Measurements from ENCODE around the gene DCT.

DNA sequence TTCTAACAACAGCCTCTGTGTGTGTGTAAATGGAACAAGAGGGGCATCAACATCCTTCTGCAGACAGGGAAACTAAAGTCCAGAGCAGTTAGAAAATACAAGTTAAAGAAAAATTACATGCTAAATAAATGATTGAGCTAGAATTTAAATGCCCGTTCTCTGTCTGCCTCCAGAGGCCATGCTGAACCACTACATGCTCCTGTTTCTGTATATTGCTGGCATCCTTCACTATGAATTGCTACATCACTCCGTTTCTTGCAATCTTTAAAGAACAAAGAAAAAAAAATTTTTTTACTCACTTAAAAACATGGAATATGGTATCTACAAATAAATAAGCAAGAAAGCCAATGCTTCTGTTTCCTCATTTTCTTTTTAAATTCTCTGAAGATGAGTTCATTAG lies 47.9 kb downstream of the DCT start:
- TF ChIP-seq, protein P1, sequence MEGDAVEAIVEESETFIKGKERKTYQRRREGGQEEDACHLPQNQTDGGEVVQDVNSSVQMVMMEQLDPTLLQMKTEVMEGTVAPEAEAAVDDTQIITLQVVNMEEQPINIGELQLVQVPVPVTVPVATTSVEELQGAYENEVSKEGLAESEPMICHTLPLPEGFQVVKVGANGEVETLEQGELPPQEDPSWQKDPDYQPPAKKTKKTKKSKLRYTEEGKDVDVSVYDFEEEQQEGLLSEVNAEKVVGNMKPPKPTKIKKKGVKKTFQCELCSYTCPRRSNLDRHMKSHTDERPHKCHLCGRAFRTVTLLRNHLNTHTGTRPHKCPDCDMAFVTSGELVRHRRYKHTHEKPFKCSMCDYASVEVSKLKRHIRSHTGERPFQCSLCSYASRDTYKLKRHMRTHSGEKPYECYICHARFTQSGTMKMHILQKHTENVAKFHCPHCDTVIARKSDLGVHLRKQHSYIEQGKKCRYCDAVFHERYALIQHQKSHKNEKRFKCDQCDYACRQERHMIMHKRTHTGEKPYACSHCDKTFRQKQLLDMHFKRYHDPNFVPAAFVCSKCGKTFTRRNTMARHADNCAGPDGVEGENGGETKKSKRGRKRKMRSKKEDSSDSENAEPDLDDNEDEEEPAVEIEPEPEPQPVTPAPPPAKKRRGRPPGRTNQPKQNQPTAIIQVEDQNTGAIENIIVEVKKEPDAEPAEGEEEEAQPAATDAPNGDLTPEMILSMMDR (IDR thresholded peaks at IDR 0.05), result no peak; the same call in 1 of the 2 replicates
- TF ChIP-seq, protein P2, sequence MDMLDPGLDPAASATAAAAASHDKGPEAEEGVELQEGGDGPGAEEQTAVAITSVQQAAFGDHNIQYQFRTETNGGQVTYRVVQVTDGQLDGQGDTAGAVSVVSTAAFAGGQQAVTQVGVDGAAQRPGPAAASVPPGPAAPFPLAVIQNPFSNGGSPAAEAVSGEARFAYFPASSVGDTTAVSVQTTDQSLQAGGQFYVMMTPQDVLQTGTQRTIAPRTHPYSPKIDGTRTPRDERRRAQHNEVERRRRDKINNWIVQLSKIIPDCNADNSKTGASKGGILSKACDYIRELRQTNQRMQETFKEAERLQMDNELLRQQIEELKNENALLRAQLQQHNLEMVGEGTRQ (IDR thresholded peaks at IDR 0.05; ENCODE audit: borderline replicate concordance, low read depth, low read length), result no peak
- TF ChIP-seq TAF1 (IDR thresholded peaks at IDR 0.05; ENCODE audit: borderline replicate concordance, low read depth, low read length) (no peak), MAX (IDR thresholded peaks at IDR 0.05; ENCODE audit: low read depth) (no peak), MEF2A (IDR thresholded peaks at IDR 0.05; ENCODE audit: borderline replicate concordance, low read depth) (no peak), EP300 (IDR thresholded peaks at IDR 0.05; ENCODE audit: borderline replicate concordance in 1 of 2, low read depth in 1 of 2, low read length in 1 of 2) (no peak), CHD2 (IDR thresholded peaks at IDR 0.05; ENCODE audit: low read length, partially characterized antibody) (no peak), MXI1 (IDR thresholded peaks at IDR 0.05; ENCODE audit: low read depth, low read length) (no peak), NFIC (IDR thresholded peaks at IDR 0.05; ENCODE audit: borderline replicate concordance) (no peak)

All from SK-N-SH (cell line).